GM12878 (cell line): ENCODE results near the gene CLRN1. TPM values are rescaled to one million over a fixed set of nuclear protein-coding genes. Genes with fewer than 3 reads are reported as not detected.
A peak's percentile ranks its signal among the peaks of the same experiment; 100 is the strongest.

Experiments used
- ATAC-seq: fragments of 200-7000 bp; cut with Tn5 transposase; 3 replicates; pipeline ENCODE4 v1.9.1; 2020; ENCODE audit warnings: mild to moderate bottlenecking, moderate library complexity
- BruUV-seq: library from RNA; stranded (reverse); fragments of 400-500 nt; replicated peaks from 2 replicates; lab custom pipeline; 2021; lab: Mats Ljungman, UMichigan
- CTCF ChIA-PET: fragments of 300-600 bp; sonication (Branson Sonifier 250); formaldehyde crosslinking; extraction: SDS; loops from one replicate; lab custom pipeline; 2021; ENCODE audit warnings: inconsistent platforms; lab: Yijun Ruan, JAX
- POLR2A ChIA-PET: fragments of 350-600 bp; formaldehyde crosslinking; extraction: SDS; loops from one replicate; lab custom pipeline; 2021; ENCODE audit warnings: inconsistent platforms; lab: Charles Lee
- RAD21 ChIA-PET: fragments of 300-600 bp; sonication (Branson Sonifier 250); formaldehyde crosslinking; loops from one replicate; lab custom pipeline; 2023; ENCODE audit warnings: antibody characterized with exemption; ENCODE audit not compliant: unreplicated experiment; lab: Charles Lee
- SMC1A ChIA-PET: fragments of 300-600 bp; sonication (Branson Sonifier 250); formaldehyde crosslinking; loops from one replicate; lab custom pipeline; 2023; ENCODE audit not compliant: unreplicated experiment, uncharacterized antibody; lab: Charles Lee
- DNase-seq: peaks from one replicate; pipeline ENCODE4 v3.0.0-alpha.2; 2011; ENCODE audit warnings: low read depth, low spot score
- FAIRE-seq: peaks from 3 replicates; lab custom pipeline; 2011; peaks lifted over from hg19 to GRCh38; lab: Jason Lieb, UNC
- H2AFZ ChIP-seq: 2 replicates; pipeline ENCODE4 v1.6.0; 2011; ENCODE audit warnings: low read depth, low read length, control low read depth; ENCODE audit not compliant: control insufficient read depth
- H3K27ac ChIP-seq: 2 replicates; pipeline ENCODE4 v1.5.1; 2011; ENCODE audit warnings: control low read depth; ENCODE audit not compliant: control insufficient read depth, insufficient read depth
- H3K27me3 ChIP-seq, 2 experiments: replicated peaks in 1 of 2; 2 replicates each; pipeline versions ENCODE4 v1.6.0 to v1.6.1; 2011; ENCODE audit warnings: low read length in 1 of 2; ENCODE audit not compliant: control insufficient read depth in 2 of 2, insufficient read depth in 2 of 2
- H3K36me3 ChIP-seq, 2 experiments: 2 replicates each; pipeline ENCODE4 v1.5.1; 2011; ENCODE audit warnings: low read length in 1 of 2; ENCODE audit not compliant: control insufficient read depth in 2 of 2, insufficient read depth in 2 of 2
- H3K4me1 ChIP-seq: 2 replicates; pipeline ENCODE4 v1.6.1; 2011; ENCODE audit warnings: mild to moderate bottlenecking, low read length, moderate library complexity, mixed read lengths; ENCODE audit not compliant: control insufficient read depth, insufficient read depth
- H3K4me2 ChIP-seq: 2 replicates; pipeline ENCODE4 v1.6.0; 2011; ENCODE audit warnings: control low read depth; ENCODE audit not compliant: control insufficient read depth, insufficient read depth
- H3K4me3 ChIP-seq: fragments of 200-600 bp; sonication (generic); 2 replicates; pipeline ENCODE4 v1.5.1; 2016
- H3K79me2 ChIP-seq: 2 replicates; pipeline ENCODE4 v1.6.0; 2011; ENCODE audit warnings: low read length; ENCODE audit not compliant: control insufficient read depth, insufficient read depth
- H3K9ac ChIP-seq: 2 replicates; pipeline ENCODE4 v1.8.0; 2011; ENCODE audit warnings: low read length, control low read depth, mixed read lengths; ENCODE audit not compliant: control insufficient read depth, insufficient read depth
- H3K9me3 ChIP-seq: replicated peaks from 3 replicates; pipeline ENCODE4 v1.5.1; 2011; ENCODE audit warnings: mild to moderate bottlenecking, low read length; ENCODE audit not compliant: control insufficient read depth, insufficient read depth
- H4K20me1 ChIP-seq: 2 replicates; pipeline ENCODE4 v1.6.0; 2011; ENCODE audit not compliant: control insufficient read depth, insufficient read depth
- BHLHE40 ChIP-seq, 2 experiments: fragments of 450-650 bp in 1 of 2; IDR thresholded peaks; 2 replicates each; pipeline ENCODE4 v1.6.1; 2011 to 2017; ENCODE audit warnings: low read depth in 2 of 2, borderline replicate concordance in 1 of 2, improper control_type of control experiment in 1 of 2, low read length in 1 of 2, mild to moderate bottlenecking in 1 of 2
- CBX5 ChIP-seq: sonication (generic); IDR thresholded peaks from 2 replicates; pipeline ENCODE4 v1.6.1; 2016; ENCODE audit warnings: low read depth, moderate library complexity, mild to moderate bottlenecking, inconsistent platforms
- CREM ChIP-seq: IDR thresholded peaks from 2 replicates; pipeline ENCODE4 v1.6.1; 2014; ENCODE audit warnings: antibody characterized with exemption, low read depth
- MTA2 ChIP-seq: fragments of 450-650 bp; IDR thresholded peaks from 2 replicates; pipeline ENCODE4 v1.6.1; 2016; ENCODE audit warnings: low read depth, mild to moderate bottlenecking, moderate library complexity
- MXI1 ChIP-seq: fragments of 150-350 bp; IDR thresholded peaks from 2 replicates; pipeline ENCODE4 v1.6.1; 2011; ENCODE audit warnings: low read depth, mild to moderate bottlenecking, inconsistent platforms, low read length, improper control_type of control experiment
- RAD21 ChIP-seq: IDR thresholded peaks from 2 replicates; pipeline ENCODE4 v1.6.1; 2011; ENCODE audit warnings: mild to moderate bottlenecking, low read depth, low read length, moderate library complexity; ENCODE audit not compliant: insufficient read depth
- SRF ChIP-seq, 2 experiments: IDR thresholded peaks; 2 replicates each; pipeline ENCODE4 v1.6.1; 2011; ENCODE audit warnings: low read depth in 2 of 2, low read length in 2 of 2, mild to moderate bottlenecking in 1 of 2, moderate library complexity in 1 of 2
- ZNF384 ChIP-seq: IDR thresholded peaks from 2 replicates; pipeline ENCODE4 v1.6.1; 2012; ENCODE audit warnings: low read depth, mild to moderate bottlenecking, low read length, improper control_type of control experiment, borderline replicate concordance
- WGBS: methylation state at CpG from one replicate; pipeline ENCODE4 v1.1.6; 2016; ENCODE audit warnings: low lambda C conversion rate; ENCODE audit not compliant: insufficient replicate concordance, insufficient coverage; ENCODE audit errors: missing lambda C conversion rate; 5-methylcytosine and 5-hydroxymethylcytosine counted together
- in situ Hi-C: fragments of 300-500 bp; cut with MboI; formaldehyde crosslinking; loops from 9 replicates; pipeline ENCODE4 v1.14.3; 2018; ENCODE audit warnings: mixed read lengths
- intact Hi-C: fragments of 100-400 bp; cut with micrococcal nuclease; formaldehyde crosslinking; loops from one replicate; pipeline ENCODE4 v1.14.2; 2022; ENCODE audit not compliant: unreplicated experiment
- polyA plus RNA-seq, 11 experiments: library from polyadenylated mRNA; depleted of rRNA in 4 of 11; unstranded in 6 of 11; stranded (reverse) in 5 of 11; fragments of >200 nt; fragmentation: Nextera tagmentation in 4 of 11; fragmentation: Illumina TruSeq in 1 of 11; extraction: Ambion mirVana in 4 of 11; extraction: Trizol in 1 of 11; gene quantifications; 1 replicate in 1 of 11; 2 replicates in 10 of 11; pipeline versions ENCODE4 v1.2.1 to v1.2.3, GENCODE V29; 2011 to 2016; ENCODE audit warnings: inconsistent platforms in 2 of 11, missing spikeins in 2 of 11, low read depth in 1 of 11
- total RNA-seq, 4 experiments: library from RNA; depleted of rRNA in 3 of 4; stranded (reverse); fragments of >200 nt in 3 of 4; fragmentation: Illumina TruSeq in 1 of 4; extraction: Trizol in 1 of 4; gene quantifications; 2 replicates each; pipeline versions ENCODE4 v1.2.1 to v1.2.3, GENCODE V29; 2013 to 2021
- TF ChIP-seq, protein P1 (sequence below): IDR thresholded peaks from 2 replicates; pipeline ENCODE4 v1.6.1; 2012; ENCODE audit warnings: improper control_type of control experiment, low read depth, low read length; ENCODE audit not compliant: insufficient replicate concordance
- TF ChIP-seq, protein P2 (sequence below): IDR thresholded peaks from 2 replicates; pipeline ENCODE4 v1.6.1; 2012; ENCODE audit warnings: low read depth, low read length, improper control_type of control experiment
- TF ChIP-seq, protein P3 (sequence below): fragments of 450-650 bp; IDR thresholded peaks from 2 replicates; pipeline ENCODE4 v1.6.1; 2016; ENCODE audit warnings: mild to moderate bottlenecking, moderate library complexity, borderline replicate concordance

Gene CLRN1
- total and polyA plus RNA-seq, 10 of the 15 experiments (the other 5 are each of a cell fraction or from before 2014, with no cell fraction given), result not detected

- peak; percentile 54 for FAIRE-seq
- H3K36me3 ChIP-seq, result no peaks in the 10 kb centered on the region
- no peak overlapping the region for H3K4me3 ChIP-seq
- no peaks in the 10 kb centered on the region for H4K20me1 ChIP-seq
- in situ Hi-C loops, result no loop called here
- intact Hi-C loops, result no loop called here
- SMC1A ChIA-PET, result no interaction called here
- H3K4me1 ChIP-seq, result no peaks in the 10 kb centered on the region
- no peak overlapping the region for H3K9ac ChIP-seq
- H3K79me2 ChIP-seq, result no peaks in the 10 kb centered on the region
- RAD21 ChIA-PET, result no interaction called here
- no peak overlapping the region for H3K4me2 ChIP-seq
- CTCF ChIA-PET, result interaction anchor here (0.6 kb wide), 1 partner anchor 503 kb away, joined by 3 read pairs; no protein-coding TSS in a partner anchor
- POLR2A ChIA-PET, result no interaction called here
- ATAC-seq, result no peak
- no peak for DNase-seq
- 33% methylated on average over 6 of the region's 6 CpGs for WGBS
- BruUV-seq, result no TSS peak
- H3K27me3 ChIP-seq, result no peaks in the 10 kb centered on the region
- H3K27ac ChIP-seq, result no peak overlapping the region
- H3K9me3 ChIP-seq, result no peaks in the 10 kb centered on the region
- no peak overlapping the region for H2AFZ ChIP-seq
- TF ChIP-seq SRF (IDR thresholded peaks at IDR 0.05; ENCODE audit: low read depth in 2 of 2, low read length in 2 of 2) (no peak), MTA2 (no peak), ZNF384 (no peak), CBX5 (no peak), RAD21 (no peak), BHLHE40 (IDR thresholded peaks at IDR 0.05; ENCODE audit: borderline replicate concordance in 1 of 2, low read depth in 2 of 2, low read length in 1 of 2) (no peak), MXI1 (no peak), CREM (no peak)
- TF ChIP-seq, protein P1, sequence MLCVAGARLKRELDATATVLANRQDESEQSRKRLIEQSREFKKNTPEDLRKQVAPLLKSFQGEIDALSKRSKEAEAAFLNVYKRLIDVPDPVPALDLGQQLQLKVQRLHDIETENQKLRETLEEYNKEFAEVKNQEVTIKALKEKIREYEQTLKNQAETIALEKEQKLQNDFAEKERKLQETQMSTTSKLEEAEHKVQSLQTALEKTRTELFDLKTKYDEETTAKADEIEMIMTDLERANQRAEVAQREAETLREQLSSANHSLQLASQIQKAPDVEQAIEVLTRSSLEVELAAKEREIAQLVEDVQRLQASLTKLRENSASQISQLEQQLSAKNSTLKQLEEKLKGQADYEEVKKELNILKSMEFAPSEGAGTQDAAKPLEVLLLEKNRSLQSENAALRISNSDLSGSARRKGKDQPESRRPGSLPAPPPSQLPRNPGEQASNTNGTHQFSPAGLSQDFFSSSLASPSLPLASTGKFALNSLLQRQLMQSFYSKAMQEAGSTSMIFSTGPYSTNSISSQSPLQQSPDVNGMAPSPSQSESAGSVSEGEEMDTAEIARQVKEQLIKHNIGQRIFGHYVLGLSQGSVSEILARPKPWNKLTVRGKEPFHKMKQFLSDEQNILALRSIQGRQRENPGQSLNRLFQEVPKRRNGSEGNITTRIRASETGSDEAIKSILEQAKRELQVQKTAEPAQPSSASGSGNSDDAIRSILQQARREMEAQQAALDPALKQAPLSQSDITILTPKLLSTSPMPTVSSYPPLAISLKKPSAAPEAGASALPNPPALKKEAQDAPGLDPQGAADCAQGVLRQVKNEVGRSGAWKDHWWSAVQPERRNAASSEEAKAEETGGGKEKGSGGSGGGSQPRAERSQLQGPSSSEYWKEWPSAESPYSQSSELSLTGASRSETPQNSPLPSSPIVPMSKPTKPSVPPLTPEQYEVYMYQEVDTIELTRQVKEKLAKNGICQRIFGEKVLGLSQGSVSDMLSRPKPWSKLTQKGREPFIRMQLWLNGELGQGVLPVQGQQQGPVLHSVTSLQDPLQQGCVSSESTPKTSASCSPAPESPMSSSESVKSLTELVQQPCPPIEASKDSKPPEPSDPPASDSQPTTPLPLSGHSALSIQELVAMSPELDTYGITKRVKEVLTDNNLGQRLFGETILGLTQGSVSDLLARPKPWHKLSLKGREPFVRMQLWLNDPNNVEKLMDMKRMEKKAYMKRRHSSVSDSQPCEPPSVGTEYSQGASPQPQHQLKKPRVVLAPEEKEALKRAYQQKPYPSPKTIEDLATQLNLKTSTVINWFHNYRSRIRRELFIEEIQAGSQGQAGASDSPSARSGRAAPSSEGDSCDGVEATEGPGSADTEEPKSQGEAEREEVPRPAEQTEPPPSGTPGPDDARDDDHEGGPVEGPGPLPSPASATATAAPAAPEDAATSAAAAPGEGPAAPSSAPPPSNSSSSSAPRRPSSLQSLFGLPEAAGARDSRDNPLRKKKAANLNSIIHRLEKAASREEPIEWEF, result no peak
- TF ChIP-seq, protein P2, sequence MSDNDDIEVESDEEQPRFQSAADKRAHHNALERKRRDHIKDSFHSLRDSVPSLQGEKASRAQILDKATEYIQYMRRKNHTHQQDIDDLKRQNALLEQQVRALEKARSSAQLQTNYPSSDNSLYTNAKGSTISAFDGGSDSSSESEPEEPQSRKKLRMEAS, result no peak
- TF ChIP-seq, protein P3, sequence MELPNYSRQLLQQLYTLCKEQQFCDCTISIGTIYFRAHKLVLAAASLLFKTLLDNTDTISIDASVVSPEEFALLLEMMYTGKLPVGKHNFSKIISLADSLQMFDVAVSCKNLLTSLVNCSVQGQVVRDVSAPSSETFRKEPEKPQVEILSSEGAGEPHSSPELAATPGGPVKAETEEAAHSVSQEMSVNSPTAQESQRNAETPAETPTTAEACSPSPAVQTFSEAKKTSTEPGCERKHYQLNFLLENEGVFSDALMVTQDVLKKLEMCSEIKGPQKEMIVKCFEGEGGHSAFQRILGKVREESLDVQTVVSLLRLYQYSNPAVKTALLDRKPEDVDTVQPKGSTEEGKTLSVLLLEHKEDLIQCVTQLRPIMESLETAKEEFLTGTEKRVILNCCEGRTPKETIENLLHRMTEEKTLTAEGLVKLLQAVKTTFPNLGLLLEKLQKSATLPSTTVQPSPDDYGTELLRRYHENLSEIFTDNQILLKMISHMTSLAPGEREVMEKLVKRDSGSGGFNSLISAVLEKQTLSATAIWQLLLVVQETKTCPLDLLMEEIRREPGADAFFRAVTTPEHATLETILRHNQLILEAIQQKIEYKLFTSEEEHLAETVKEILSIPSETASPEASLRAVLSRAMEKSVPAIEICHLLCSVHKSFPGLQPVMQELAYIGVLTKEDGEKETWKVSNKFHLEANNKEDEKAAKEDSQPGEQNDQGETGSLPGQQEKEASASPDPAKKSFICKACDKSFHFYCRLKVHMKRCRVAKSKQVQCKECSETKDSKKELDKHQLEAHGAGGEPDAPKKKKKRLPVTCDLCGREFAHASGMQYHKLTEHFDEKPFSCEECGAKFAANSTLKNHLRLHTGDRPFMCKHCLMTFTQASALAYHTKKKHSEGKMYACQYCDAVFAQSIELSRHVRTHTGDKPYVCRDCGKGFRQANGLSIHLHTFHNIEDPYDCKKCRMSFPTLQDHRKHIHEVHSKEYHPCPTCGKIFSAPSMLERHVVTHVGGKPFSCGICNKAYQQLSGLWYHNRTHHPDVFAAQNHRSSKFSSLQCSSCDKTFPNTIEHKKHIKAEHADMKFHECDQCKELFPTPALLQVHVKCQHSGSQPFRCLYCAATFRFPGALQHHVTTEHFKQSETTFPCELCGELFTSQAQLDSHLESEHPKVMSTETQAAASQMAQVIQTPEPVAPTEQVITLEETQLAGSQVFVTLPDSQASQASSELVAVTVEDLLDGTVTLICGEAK, result no peak
Observed at GRCh38 chr3:151003029-151003767, 30.7 kb upstream of the CLRN1 start.
